ENCODE measurements around the gene HM13.
"Not testable (repeated sequence)": the region's sequence is repeated elsewhere in the genome, so short reads cannot be mapped to it uniquely, and the experiment has no call there.

Gene HM13, protein sequence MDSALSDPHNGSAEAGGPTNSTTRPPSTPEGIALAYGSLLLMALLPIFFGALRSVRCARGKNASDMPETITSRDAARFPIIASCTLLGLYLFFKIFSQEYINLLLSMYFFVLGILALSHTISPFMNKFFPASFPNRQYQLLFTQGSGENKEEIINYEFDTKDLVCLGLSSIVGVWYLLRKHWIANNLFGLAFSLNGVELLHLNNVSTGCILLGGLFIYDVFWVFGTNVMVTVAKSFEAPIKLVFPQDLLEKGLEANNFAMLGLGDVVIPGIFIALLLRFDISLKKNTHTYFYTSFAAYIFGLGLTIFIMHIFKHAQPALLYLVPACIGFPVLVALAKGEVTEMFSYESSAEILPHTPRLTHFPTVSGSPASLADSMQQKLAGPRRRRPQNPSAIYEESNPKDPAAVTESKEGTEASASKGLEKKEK
- long read RNA-seq, transcript HM13-202 (12 exons, 1,606 nt): major isoform, 402 of 624 reads
- long read RNA-seq, transcript HM13-201 (13 exons, 1,809 nt): minor isoform, 6 of 624 reads
- long read RNA-seq, transcript HM13-204 (13 exons, 3,810 nt): minor isoform, 6 of 624 reads
- long read RNA-seq, transcript HM13-224 (3 exons, 3,932 nt): minor isoform, 15 of 624 reads
- long read RNA-seq, partial matches to known transcripts: 47 of 624 reads
- long read RNA-seq, other reads (novel, unspliced or antisense): 147 of 624 reads

DNA sequence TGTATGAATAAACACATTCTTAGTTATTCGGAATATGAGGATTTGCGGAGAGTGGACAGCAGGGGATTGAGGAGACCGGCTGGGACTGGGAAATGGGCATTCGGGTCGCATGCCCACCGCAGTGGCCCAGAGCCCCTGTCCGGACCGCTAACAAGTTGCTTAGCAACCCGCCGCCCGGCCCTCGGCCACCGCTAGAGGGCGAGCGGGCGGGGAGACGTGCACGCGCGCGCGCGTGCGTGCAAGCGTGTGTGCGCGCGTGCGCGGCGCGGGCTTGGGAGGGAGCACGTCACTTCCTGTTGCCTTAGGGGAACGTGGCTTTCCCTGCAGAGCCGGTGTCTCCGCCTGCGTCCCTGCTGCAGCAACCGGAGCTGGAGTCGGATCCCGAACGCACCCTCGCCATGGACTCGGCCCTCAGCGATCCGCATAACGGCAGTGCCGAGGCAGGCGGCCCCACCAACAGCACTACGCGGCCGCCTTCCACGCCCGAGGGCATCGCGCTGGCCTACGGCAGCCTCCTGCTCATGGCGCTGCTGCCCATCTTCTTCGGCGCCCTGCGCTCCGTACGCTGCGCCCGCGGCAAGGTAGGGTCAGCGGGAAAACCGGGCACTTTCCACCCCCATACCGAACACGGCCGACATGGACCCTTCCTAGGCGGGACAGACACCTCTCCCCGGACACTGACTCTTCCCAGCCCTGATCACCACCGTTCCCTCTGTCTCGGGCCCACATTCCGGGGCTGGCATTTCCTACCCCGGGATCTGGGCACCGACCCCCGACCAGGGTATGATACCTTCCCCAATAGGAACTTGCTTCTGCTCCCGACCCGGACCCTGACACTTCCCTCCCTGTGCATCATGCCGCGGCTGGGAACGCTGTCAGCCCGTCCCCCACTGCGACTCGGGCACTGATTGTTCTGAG, at the start of gene HM13:
TSS of gene HM13 (plus strand) at position 289 of the 918 bp plus-strand sequence. CDS start at position 399, 110 bp downstream.
- H3K4me3 ChIP-seq (replicated peaks; ENCODE audit: insufficient read depth, low read length): peak within 1 kb of the TSS; percentile 97
- peak within 1 kb of the TSS; percentile 89 for H3K27ac ChIP-seq (replicated peaks)
- no peaks in the 10 kb centered on the region for H3K27me3 ChIP-seq (ENCODE audit: insufficient read depth, poor library complexity, severe bottlenecking)
- peak; percentile 90 to 94 for DNase-seq (ENCODE audit: low read depth in 1 of 2, low spot score in 1 of 2)
- TF ChIP-seq POLR2AphosphoS5 (IDR thresholded peaks at IDR 0.05; ENCODE audit: low read depth) (peak; percentile 92), CTCF (IDR thresholded peaks at IDR 0.05; ENCODE audit: insufficient read depth, low read length) (peak; percentile 83), REST (IDR thresholded peaks at IDR 0.05; ENCODE audit: insufficient replicate concordance, low read depth) (no peak), GABPA (IDR thresholded peaks at IDR 0.05; ENCODE audit: low read depth) (peak; percentile 53), SPI1 (IDR thresholded peaks at IDR 0.05; ENCODE audit: borderline replicate concordance, low read depth) (peak; percentile 45; the same call in 1 of the 2 replicates)

DNA sequence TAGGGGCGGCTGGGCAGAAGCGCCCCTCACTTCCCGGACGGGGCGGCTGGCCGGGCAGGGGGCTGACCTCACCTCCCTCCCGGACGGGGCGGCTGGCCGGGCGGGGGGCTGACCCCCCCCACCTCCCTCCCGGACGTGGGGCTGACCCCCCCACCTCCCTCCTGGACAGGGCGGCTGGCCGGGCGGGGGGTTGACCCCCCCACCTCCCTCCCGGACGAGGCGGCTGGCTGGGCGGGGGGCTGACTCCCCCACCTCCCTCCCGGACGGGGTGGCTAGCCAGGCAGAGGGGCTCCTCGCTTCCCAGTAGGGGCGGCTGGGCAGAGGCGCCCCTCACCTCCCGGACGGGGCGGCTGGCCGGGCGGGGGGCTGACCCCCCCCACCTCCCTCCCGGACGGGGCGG, 43.3 kb upstream of the HM13 start:
- not testable (repeated sequence) for H3K4me3 ChIP-seq (replicated peaks; ENCODE audit: insufficient read depth, low read length); DNase-seq (ENCODE audit: low read depth in 1 of 2, low spot score in 1 of 2); H3K27ac ChIP-seq (replicated peaks)
- peaks cover 14% of the 10 kb centered on the region for H3K27me3 ChIP-seq (ENCODE audit: insufficient read depth, poor library complexity, severe bottlenecking)

DNA sequence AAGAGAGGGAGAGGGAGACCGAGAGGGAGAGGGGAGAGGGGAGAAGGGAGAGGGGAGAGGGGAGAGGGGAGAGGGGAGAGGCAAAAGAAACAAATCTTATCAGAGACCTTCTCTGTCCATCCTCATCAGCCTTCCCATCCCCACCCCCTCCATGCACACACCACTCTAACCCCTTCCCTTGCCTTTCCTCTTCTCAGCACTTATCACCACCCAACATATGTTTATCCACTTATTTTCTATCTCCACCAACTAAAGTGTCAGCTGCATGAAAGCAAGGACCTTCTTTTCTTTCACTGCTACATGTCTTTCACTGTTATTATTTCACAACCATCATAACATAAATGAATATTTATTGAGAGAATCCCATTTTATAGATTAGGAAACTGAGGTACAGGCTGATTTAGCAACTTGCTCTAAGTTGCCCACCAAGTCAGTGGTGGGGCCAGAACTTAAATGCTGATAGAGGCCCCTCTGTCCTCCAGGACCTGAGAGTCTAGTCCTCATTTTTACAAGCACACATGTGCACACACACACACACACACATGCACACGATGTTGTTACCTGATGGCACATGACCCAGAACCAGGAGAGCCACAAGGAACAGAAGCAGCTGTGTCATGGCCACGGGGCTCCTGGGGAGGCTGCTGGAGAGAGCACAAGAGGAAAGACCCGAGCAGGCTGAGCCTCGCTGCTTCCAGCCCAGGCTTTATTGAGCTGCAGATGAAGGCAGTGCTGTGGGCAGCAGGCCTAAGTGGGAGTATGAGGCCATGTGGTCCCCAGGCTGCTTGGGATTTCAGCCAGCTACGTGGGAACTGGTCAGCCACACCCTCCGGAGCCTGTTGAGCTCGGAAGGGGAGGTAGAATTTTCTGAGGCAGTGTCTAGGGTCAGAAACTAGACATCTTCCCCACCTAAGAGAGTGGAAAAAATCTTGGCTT, 41.6 kb upstream of the HM13 start:
- H3K27me3 ChIP-seq (ENCODE audit: insufficient read depth, poor library complexity, severe bottlenecking): peaks cover 19% of the 10 kb centered on the region
- TF ChIP-seq REST (IDR thresholded peaks at IDR 0.05; ENCODE audit: insufficient replicate concordance, low read depth): no peak
- no peak for TF ChIP-seq SPI1 (IDR thresholded peaks at IDR 0.05; ENCODE audit: borderline replicate concordance, low read depth)
- TF ChIP-seq POLR2AphosphoS5 (IDR thresholded peaks at IDR 0.05; ENCODE audit: low read depth): no peak
- TF ChIP-seq CTCF (IDR thresholded peaks at IDR 0.05; ENCODE audit: insufficient read depth, low read length): no peak
- TF ChIP-seq GABPA (IDR thresholded peaks at IDR 0.05; ENCODE audit: low read depth): no peak
- no peak overlapping the region for H3K27ac ChIP-seq (replicated peaks)
- DNase-seq (ENCODE audit: low read depth in 1 of 2, low spot score in 1 of 2): no peak
- H3K4me3 ChIP-seq (replicated peaks; ENCODE audit: insufficient read depth, low read length): no peak overlapping the region

Measured in HL-60 (cell line).